ENCODE measurements around the gene SIK3.

SIK3 gene

GRCh38 chr11:116874251-116874650 lies 224.0 kb downstream of the SIK3 start:
- no peak for TF ChIP-seq CTCF (IDR thresholded peaks at IDR 0.05; ENCODE audit: control insufficient read depth, insufficient read depth, low read depth, low read length, missing control alignments)
- H3K4me3 ChIP-seq (ENCODE audit: control insufficient read depth, low read depth, low read length): no peak overlapping the region
- DNase-seq (ENCODE audit: low read depth): no peak

- no peak for TF ChIP-seq CTCF (IDR thresholded peaks at IDR 0.05; ENCODE audit: control insufficient read depth, insufficient read depth, low read depth, low read length, missing control alignments)
- DNase-seq (ENCODE audit: low read depth): no peak
- no peak overlapping the region for H3K4me3 ChIP-seq (ENCODE audit: control insufficient read depth, low read depth, low read length)
Observed at GRCh38 chr11:116873381-116873780, 224.8 kb downstream of the SIK3 start.

GRCh38 chr11:116871248-116871647 lies 227.0 kb downstream of the SIK3 start:
- TF ChIP-seq CTCF (IDR thresholded peaks at IDR 0.05; ENCODE audit: control insufficient read depth, insufficient read depth, low read depth, low read length, missing control alignments): no peak
- DNase-seq (ENCODE audit: low read depth): peak; percentile 82
- H3K4me3 ChIP-seq (ENCODE audit: control insufficient read depth, low read depth, low read length): no peak overlapping the region

GRCh38 chr11:116870054-116870453 lies 228.2 kb downstream of the SIK3 start:
- no peak for DNase-seq (ENCODE audit: low read depth)
- no peak overlapping the region for H3K4me3 ChIP-seq (ENCODE audit: control insufficient read depth, low read depth, low read length)
- no peak for TF ChIP-seq CTCF (IDR thresholded peaks at IDR 0.05; ENCODE audit: control insufficient read depth, insufficient read depth, low read depth, low read length, missing control alignments)

GRCh38 chr11:116869610-116870009 lies 228.6 kb downstream of the SIK3 start:
- DNase-seq (ENCODE audit: low read depth): no peak
- no peak overlapping the region for H3K4me3 ChIP-seq (ENCODE audit: control insufficient read depth, low read depth, low read length)
- TF ChIP-seq CTCF (IDR thresholded peaks at IDR 0.05; ENCODE audit: control insufficient read depth, insufficient read depth, low read depth, low read length, missing control alignments): no peak

GRCh38 chr11:116868066-116868465 lies 230.2 kb downstream of the SIK3 start:
- DNase-seq (ENCODE audit: low read depth): no peak
- no peak overlapping the region for H3K4me3 ChIP-seq (ENCODE audit: control insufficient read depth, low read depth, low read length)
- no peak for TF ChIP-seq CTCF (IDR thresholded peaks at IDR 0.05; ENCODE audit: control insufficient read depth, insufficient read depth, low read depth, low read length, missing control alignments)

- no peak overlapping the region for H3K4me3 ChIP-seq (ENCODE audit: control insufficient read depth, low read depth, low read length)
- no peak for DNase-seq (ENCODE audit: low read depth)
- TF ChIP-seq CTCF (IDR thresholded peaks at IDR 0.05; ENCODE audit: control insufficient read depth, insufficient read depth, low read depth, low read length, missing control alignments): no peak
Observed at GRCh38 chr11:116867619-116868018, 230.6 kb downstream of the SIK3 start.
